Thyroid gland (tissue), 4 donors: ENCODE data around the gene MIDN.

Experiments used
- POLR2A ChIP-seq, 2 donors: fragments of 450-650 bp; IDR thresholded peaks; one replicate each; pipeline ENCODE4 v1.6.1; 2017; ENCODE audit warnings: antibody characterized with exemption in 2 of 2, mild to moderate bottlenecking in 2 of 2, moderate library complexity in 1 of 2
- TF ChIP-seq, protein P1 (sequence below), 6 experiments: fragments of 200-600 bp in 3 of 6; fragments of 450-650 bp in 3 of 6; sonication (generic) in 3 of 6; IDR thresholded peaks; one replicate each; pipeline ENCODE4 v1.5.1; 2016 to 2019; ENCODE audit warnings: antibody characterized with exemption in 6 of 6, mild to moderate bottlenecking in 2 of 6, inconsistent platforms in 1 of 6, moderate library complexity in 1 of 6

DNA sequence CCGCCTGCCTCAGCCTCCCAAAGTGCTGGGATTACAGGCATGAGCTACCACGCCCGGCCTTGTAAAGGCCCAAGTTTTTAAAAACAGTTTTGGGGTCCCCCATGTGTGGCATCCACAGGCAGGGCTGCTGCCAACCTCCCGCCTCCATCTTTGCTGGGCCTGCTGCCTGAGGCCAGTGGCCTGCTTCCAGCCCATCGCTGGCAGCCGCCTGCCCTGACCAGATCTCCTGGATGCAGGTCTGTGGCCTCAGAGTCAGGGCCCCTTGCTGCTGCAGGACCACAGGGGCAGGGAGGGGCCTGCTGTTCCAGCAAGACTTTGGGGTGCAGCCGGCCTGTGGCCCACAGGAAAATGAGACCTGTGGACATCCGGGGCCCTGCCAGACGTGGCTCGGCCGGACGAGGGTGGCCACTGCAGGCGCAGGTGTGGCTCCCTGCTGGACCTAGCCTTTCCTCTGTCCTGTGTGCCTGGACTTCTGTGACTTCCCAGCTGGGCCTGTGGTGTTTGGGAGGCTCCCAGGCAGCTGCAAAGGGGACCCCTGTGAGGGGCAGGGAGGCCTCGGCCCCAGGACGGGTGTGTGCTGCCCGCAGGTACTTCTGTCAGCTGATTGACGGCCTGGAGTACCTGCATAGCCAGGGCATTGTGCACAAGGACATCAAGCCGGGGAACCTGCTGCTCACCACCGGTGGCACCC is 28.5 kb upstream of the MIDN start:
- TF ChIP-seq, protein P1, sequence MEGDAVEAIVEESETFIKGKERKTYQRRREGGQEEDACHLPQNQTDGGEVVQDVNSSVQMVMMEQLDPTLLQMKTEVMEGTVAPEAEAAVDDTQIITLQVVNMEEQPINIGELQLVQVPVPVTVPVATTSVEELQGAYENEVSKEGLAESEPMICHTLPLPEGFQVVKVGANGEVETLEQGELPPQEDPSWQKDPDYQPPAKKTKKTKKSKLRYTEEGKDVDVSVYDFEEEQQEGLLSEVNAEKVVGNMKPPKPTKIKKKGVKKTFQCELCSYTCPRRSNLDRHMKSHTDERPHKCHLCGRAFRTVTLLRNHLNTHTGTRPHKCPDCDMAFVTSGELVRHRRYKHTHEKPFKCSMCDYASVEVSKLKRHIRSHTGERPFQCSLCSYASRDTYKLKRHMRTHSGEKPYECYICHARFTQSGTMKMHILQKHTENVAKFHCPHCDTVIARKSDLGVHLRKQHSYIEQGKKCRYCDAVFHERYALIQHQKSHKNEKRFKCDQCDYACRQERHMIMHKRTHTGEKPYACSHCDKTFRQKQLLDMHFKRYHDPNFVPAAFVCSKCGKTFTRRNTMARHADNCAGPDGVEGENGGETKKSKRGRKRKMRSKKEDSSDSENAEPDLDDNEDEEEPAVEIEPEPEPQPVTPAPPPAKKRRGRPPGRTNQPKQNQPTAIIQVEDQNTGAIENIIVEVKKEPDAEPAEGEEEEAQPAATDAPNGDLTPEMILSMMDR (IDR thresholded peaks at IDR 0.05) = no peak
- no peak for TF ChIP-seq POLR2A (IDR thresholded peaks at IDR 0.05)
